ENCODE results near the gene CIROP.

DNA sequence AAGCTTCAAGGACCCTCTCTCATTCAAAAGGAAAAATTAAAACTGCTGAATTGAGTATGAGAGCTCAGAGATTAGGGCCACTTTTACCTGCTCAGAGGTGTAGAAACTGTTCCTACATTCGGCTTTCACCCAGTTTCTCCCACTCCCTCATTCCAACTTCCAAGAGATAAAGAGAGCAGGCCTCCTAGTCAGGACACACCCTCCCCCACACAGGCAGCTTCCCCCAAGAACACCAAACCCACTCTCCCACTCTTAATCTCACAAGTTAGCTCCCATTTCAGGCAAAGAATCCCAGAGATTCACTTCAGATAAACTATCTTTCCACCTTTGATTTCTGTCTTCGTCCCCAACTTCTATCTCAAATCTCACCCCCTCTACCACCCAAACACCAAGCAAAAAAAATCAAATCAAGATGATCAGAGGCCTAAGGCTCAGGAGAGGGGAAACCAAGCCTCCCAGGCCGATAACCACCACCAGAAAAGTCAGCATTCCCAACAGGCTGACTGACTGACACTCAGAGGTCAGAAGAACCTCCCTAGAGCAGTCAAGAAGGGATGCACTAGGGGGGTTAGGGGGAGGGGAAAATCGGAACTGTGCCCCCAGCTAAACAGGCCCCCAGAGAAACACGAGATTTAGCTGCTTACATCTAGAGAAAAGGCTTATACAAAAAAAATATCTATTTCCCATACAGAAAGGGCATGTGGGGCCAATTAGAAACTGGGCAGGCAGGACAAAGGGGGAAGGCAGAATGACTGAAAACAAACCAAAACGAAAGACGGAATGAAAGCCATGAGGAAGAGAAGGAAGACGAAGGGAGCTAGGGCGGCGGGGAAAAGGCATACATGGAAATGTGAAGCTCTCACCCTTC is 34.3 kb downstream of the CIROP start:
- no peak for TF ChIP-seq OSR1 (CRISPR knock-in tag; IDR thresholded peaks at IDR 0.05)
- TF ChIP-seq GLIS3 (CRISPR knock-in tag; IDR thresholded peaks at IDR 0.05): no peak
- TF ChIP-seq TCF4 (CRISPR knock-in tag; IDR thresholded peaks at IDR 0.05; ENCODE audit: borderline replicate concordance): no peak
- no peak for TF ChIP-seq ZNF70 (CRISPR knock-in tag; IDR thresholded peaks at IDR 0.05)
- TF ChIP-seq PPARA (CRISPR knock-in tag; IDR thresholded peaks at IDR 0.05; ENCODE audit: borderline replicate concordance): no peak
- TF ChIP-seq, protein P1, sequence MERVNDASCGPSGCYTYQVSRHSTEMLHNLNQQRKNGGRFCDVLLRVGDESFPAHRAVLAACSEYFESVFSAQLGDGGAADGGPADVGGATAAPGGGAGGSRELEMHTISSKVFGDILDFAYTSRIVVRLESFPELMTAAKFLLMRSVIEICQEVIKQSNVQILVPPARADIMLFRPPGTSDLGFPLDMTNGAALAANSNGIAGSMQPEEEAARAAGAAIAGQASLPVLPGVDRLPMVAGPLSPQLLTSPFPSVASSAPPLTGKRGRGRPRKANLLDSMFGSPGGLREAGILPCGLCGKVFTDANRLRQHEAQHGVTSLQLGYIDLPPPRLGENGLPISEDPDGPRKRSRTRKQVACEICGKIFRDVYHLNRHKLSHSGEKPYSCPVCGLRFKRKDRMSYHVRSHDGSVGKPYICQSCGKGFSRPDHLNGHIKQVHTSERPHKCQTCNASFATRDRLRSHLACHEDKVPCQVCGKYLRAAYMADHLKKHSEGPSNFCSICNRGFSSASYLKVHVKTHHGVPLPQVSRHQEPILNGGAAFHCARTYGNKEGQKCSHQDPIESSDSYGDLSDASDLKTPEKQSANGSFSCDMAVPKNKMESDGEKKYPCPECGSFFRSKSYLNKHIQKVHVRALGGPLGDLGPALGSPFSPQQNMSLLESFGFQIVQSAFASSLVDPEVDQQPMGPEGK (CRISPR knock-in tag; IDR thresholded peaks at IDR 0.05; ENCODE audit: borderline replicate concordance): no peak
- TF ChIP-seq ZFP3 (CRISPR knock-in tag; IDR thresholded peaks at IDR 0.05): no peak
- no peak for TF ChIP-seq ZNF565 (CRISPR knock-in tag; conservative IDR thresholded peaks at IDR 0.05; ENCODE audit: low read depth)
- TF ChIP-seq, protein P2, sequence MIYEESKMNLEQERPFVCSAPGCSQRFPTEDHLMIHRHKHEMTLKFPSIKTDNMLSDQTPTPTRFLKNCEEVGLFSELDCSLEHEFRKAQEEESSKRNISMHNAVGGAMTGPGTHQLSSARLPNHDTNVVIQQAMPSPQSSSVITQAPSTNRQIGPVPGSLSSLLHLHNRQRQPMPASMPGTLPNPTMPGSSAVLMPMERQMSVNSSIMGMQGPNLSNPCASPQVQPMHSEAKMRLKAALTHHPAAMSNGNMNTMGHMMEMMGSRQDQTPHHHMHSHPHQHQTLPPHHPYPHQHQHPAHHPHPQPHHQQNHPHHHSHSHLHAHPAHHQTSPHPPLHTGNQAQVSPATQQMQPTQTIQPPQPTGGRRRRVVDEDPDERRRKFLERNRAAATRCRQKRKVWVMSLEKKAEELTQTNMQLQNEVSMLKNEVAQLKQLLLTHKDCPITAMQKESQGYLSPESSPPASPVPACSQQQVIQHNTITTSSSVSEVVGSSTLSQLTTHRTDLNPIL (CRISPR knock-in tag; IDR thresholded peaks at IDR 0.05; ENCODE audit: low read depth): no peak
- TF ChIP-seq, protein P3, sequence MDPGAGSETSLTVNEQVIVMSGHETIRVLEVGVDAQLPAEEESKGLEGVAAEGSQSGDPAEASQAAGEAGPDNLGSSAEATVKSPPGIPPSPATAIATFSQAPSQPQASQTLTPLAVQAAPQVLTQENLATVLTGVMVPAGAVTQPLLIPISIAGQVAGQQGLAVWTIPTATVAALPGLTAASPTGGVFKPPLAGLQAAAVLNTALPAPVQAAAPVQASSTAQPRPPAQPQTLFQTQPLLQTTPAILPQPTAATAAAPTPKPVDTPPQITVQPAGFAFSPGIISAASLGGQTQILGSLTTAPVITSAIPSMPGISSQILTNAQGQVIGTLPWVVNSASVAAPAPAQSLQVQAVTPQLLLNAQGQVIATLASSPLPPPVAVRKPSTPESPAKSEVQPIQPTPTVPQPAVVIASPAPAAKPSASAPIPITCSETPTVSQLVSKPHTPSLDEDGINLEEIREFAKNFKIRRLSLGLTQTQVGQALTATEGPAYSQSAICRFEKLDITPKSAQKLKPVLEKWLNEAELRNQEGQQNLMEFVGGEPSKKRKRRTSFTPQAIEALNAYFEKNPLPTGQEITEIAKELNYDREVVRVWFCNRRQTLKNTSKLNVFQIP (CRISPR knock-in tag; IDR thresholded peaks at IDR 0.05; ENCODE audit: borderline replicate concordance, low read depth): no peak
- TF ChIP-seq ESRRG (CRISPR knock-in tag; IDR thresholded peaks at IDR 0.05): no peak
- TF ChIP-seq ARNTL (CRISPR knock-in tag; IDR thresholded peaks at IDR 0.05; ENCODE audit: borderline replicate concordance, low read depth): no peak
- no peak for TF ChIP-seq ZFP30 (CRISPR knock-in tag; IDR thresholded peaks at IDR 0.05)
